Esophagus squamous epithelium (tissue), 5 donors: ENCODE measurements around the gene NKG7. TPM values are rescaled to one million over a fixed set of nuclear protein-coding genes. Genes with fewer than 3 reads are reported as not detected.

ENCODE experiments used
- DNase-seq: peaks from one replicate; lab custom pipeline; 2025; lab: John Stamatoyannopoulos, UW
- H3K27ac ChIP-seq, 4 donors: fragments of 200-600 bp; sonication (generic); one replicate each; pipeline ENCODE4 v1.5.1; 2016 to 2019; ENCODE audit warnings: mild to moderate bottlenecking in 1 of 4
- H3K27me3 ChIP-seq, 4 donors: fragments of 200-600 bp; sonication (generic); 1 replicate in 3 of 4; 2 replicates in 1 of 4; pipeline versions ENCODE4 v1.5.1 to v1.6.0; 2017 to 2021; ENCODE audit warnings: antibody characterized with exemption in 1 of 4
- H3K36me3 ChIP-seq, 3 donors: fragments of 200-600 bp; sonication (generic); one replicate each; pipeline ENCODE4 v1.5.1; 2016 to 2019
- H3K4me1 ChIP-seq, 3 donors: fragments of 200-600 bp; sonication (generic); one replicate each; pipeline ENCODE4 v1.5.1; 2017 to 2019
- H3K4me3 ChIP-seq, 4 donors: fragments of 200-600 bp; sonication (generic); 1 replicate in 3 of 4; 2 replicates in 1 of 4; pipeline ENCODE4 v1.5.1; 2016 to 2019; ENCODE audit warnings: mild to moderate bottlenecking in 2 of 4, moderate library complexity in 1 of 4
- H3K9me3 ChIP-seq, 3 donors: fragments of 200-600 bp; sonication (generic); one replicate each; pipeline ENCODE4 v1.5.1; 2016 to 2019
- CTCF ChIP-seq, 6 experiments: fragments of 450-650 bp in 4 of 6; fragments of 200-600 bp in 2 of 6; sonication (generic) in 2 of 6; IDR thresholded peaks; one replicate each; pipeline ENCODE4 v1.5.1; 2016 to 2019; ENCODE audit warnings: antibody characterized with exemption in 6 of 6, mild to moderate bottlenecking in 4 of 6, moderate library complexity in 4 of 6
- POLR2A ChIP-seq, 4 donors: fragments of 450-650 bp; IDR thresholded peaks; one replicate each; pipeline ENCODE4 v1.6.1; 2017; ENCODE audit warnings: antibody characterized with exemption in 4 of 4, mild to moderate bottlenecking in 4 of 4, moderate library complexity in 3 of 4
- WGBS, 2 donors: methylation state at CpG; one replicate each; pipeline ENCODE4 v1.1.5; 2018; 5-methylcytosine and 5-hydroxymethylcytosine counted together
- intact Hi-C: fragments of 100-400 bp; cut with DNase I; formaldehyde crosslinking; loops from one replicate; pipeline ENCODE4 v1.15.0; 2022
- total RNA-seq, 4 donors: library from RNA; depleted of rRNA; stranded (reverse); fragments of >200 nt; gene quantifications; one replicate each; pipeline ENCODE4 v1.1.0, GENCODE V29; 2016
- donor health status: DM: yes; HTN: yes; CAD: no.

NKG7 gene
- total RNA-seq, 4 donors from 2014 or later, result 0.50 to 2.5 (median 2.2) TPM; not detected in 1

GRCh38 chr19:51359294-51359693 lies 13.2 kb downstream of the NKG7 start:
- Histone ChIP-seq H3K27me3 (no peaks in the 10 kb centered on the region), H3K4me1 (peaks cover 20 to 50% (median 23%) of the 10 kb centered on the region in 3 donors), H3K9me3 (no peaks in the 10 kb centered on the region), H3K36me3 (no peaks in the 10 kb centered on the region), H3K27ac (peak overlapping the region in 3 of 4 donors; percentile 31 to 78 (median 63)), H3K4me3 (no peak overlapping the region)
- TF ChIP-seq CTCF (IDR thresholded peaks at IDR 0.05) (no peak), POLR2A (IDR thresholded peaks at IDR 0.05) (no peak)
- intact Hi-C loops, result no loop called here
- no peak for DNase-seq
- 59 to 68% methylated on average over 2 to 4 of the region's 4 CpGs for WGBS, 2 donors

DNA sequence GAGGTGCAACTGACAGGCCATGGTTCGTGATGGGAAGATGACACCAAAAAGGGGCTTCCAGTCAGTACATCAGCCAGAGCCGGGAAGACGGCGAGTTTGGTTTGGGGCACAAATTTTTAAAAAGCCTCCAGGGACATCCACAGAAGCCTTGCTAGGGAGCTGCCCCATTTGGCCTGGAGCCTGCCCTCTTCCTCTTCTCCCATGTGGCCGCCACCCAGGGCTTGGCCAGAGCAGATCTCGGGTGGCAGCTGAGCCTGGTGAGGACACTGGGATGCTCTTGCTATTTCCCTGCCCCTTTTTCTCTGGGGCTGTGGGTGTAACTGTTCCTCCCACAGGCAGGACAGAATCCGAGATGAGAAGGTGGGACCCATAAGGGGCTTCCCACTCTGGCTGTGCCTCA lies 14.5 kb downstream of the NKG7 start:
- H3K4me3 ChIP-seq, result no peak overlapping the region
- TF ChIP-seq CTCF (IDR thresholded peaks at IDR 0.05) (no peak), POLR2A (IDR thresholded peaks at IDR 0.05) (no peak)
- no peaks in the 10 kb centered on the region for H3K9me3 ChIP-seq
- 75 to 95% methylated on average over 4 to 6 of the region's 7 CpGs for WGBS, 2 donors
- intact Hi-C loops, result no loop called here
- H3K36me3 ChIP-seq, result peaks cover 0 to 2% (median 0%) of the 10 kb centered on the region in 3 donors
- H3K27ac ChIP-seq, result no peak overlapping the region
- no peaks in the 10 kb centered on the region for H3K27me3 ChIP-seq
- H3K4me1 ChIP-seq, result peaks cover 9 to 39% (median 18%) of the 10 kb centered on the region in 3 donors
- DNase-seq, result no peak

DNA sequence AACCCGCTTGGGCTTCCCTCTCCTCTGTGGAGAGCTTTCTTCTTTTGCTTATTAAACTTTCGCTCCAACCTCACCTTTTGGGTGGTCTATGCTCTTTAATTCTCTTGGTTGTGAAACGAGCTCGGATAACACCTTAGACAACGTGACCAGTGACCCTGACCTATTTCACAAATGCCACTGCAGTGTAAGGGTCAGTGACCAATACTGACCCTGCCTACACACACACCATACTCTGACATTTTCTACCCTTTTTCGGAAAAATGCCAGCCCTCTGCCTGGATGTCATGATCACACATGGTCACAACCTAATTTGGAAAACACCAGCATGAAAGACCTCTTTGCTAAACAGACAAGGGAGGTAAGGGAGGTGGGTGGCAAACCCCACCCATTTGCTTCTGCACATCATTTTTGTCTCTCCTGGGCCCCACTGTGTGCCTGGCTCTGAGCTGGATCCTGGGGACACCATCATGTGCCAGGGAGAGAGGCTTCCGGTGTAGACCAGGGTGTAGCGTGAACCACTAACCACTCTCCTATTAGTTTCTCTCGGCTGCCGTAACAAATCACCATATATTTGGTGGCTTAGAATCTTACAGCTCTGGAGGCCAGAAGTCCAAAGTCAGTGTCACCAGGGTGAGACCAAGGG lies 16.2 kb downstream of the NKG7 start:
- 90% methylated on average over 8 to 10 of the region's 10 CpGs for WGBS, 2 donors

DNA sequence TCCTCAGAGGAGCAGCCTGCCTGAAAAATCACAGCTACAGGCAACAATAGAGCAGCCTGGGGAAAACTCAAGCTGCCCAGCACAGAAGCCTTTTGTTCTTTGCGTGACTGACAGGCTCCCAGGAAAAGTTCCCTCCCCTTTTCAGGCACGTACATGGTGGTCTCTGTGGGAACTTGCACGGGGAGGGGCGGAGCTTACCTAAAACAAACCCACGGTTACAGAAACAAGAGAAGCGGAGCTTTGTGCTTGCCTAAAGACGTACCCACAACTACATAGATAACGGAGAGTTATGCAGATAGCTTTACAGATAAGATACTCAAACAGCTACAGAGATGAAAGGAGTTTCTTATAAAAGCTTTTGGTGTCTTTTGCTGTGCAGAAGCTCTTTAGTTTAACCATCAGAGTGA lies 17.7 kb downstream of the NKG7 start:
- Histone ChIP-seq H3K27me3 (no peaks in the 10 kb centered on the region), H3K27ac (no peak overlapping the region), H3K4me1 (peaks cover 0 to 38% (median 15%) of the 10 kb centered on the region in 3 donors), H3K9me3 (no peaks in the 10 kb centered on the region), H3K36me3 (peaks cover 4 to 34% (median 6%) of the 10 kb centered on the region in 3 donors), H3K4me3 (no peak overlapping the region)
- 62 to 69% methylated on average over 8 of the region's 8 CpGs for WGBS, 2 donors
- no peak for DNase-seq
- TF ChIP-seq POLR2A (IDR thresholded peaks at IDR 0.05) (no peak), CTCF (IDR thresholded peaks at IDR 0.05) (no peak)
- intact Hi-C loops, result no loop called here

More for the DNA sequence above, 16.2 kb downstream of the NKG7 start:
- Histone ChIP-seq H3K27me3 (no peaks in the 10 kb centered on the region), H3K9me3 (no peaks in the 10 kb centered on the region), H3K4me1 (peaks cover 0 to 30% (median 11%) of the 10 kb centered on the region in 3 donors), H3K27ac (no peak overlapping the region), H3K36me3 (peaks cover 0 to 18% (median 0%) of the 10 kb centered on the region in 3 donors), H3K4me3 (no peak overlapping the region)
- intact Hi-C loops, result no loop called here
- no peak for TF ChIP-seq POLR2A (IDR thresholded peaks at IDR 0.05)
- no peak for TF ChIP-seq CTCF (IDR thresholded peaks at IDR 0.05)
- DNase-seq, result no peak

GRCh38 chr19:51354103-51354741 lies 18.2 kb downstream of the NKG7 start:
- intact Hi-C loops, result no loop called here
- H3K4me3 ChIP-seq, result no peak overlapping the region
- 74 to 79% methylated on average over 3 to 8 of the region's 12 CpGs for WGBS, 2 donors
- peaks cover 0 to 37% (median 17%) of the 10 kb centered on the region in 3 donors for H3K4me1 ChIP-seq
- H3K36me3 ChIP-seq, result peaks cover 4 to 38% (median 6%) of the 10 kb centered on the region in 3 donors
- no peaks in the 10 kb centered on the region for H3K9me3 ChIP-seq
- H3K27ac ChIP-seq, result no peak overlapping the region
- no peaks in the 10 kb centered on the region for H3K27me3 ChIP-seq
- TF ChIP-seq POLR2A (IDR thresholded peaks at IDR 0.05) (no peak), CTCF (IDR thresholded peaks at IDR 0.05) (no peak)
- DNase-seq, result no peak
